ENCODE data around the gene SORCS2. TPM values are rescaled to one million over a fixed set of nuclear protein-coding genes. Genes with fewer than 3 reads are reported as not detected.

SORCS2 gene
- total RNA-seq, 1 experiment from 2014 or later = not detected

DNA sequence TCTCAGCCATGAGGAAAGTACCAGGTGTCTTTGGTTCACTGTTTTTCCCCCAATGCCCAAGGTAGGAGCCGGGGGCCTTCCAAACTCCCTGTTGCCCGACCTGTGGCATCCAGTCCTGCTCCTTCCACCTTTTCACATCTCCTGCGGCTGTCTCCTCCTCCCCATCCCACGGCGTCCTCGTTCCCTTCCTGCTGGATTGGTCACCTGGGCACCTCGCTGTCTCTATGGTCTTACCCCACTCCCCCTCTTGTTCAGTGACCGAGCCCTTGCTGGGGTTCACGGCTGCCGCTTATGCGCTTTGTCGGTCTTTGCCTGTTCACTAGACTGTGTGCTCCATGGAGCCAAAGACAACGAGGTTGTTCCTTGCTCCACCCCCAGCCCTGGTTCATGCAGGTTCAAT is 431.1 kb downstream of the SORCS2 start:
- Mint-ChIP-seq H3K27ac (ENCODE audit: unreplicated experiment) (no peak overlapping the region), H3K36me3 (ENCODE audit: insufficient read depth, unreplicated experiment) (no peaks in the 10 kb centered on the region), H3K4me1 (ENCODE audit: low read depth, unreplicated experiment) (no peaks in the 10 kb centered on the region), H3K9me3 (ENCODE audit: low read depth, unreplicated experiment) (no peaks in the 10 kb centered on the region), H3K27me3 (ENCODE audit: unreplicated experiment) (peaks cover 79% of the 10 kb centered on the region), H3K4me3 (ENCODE audit: low read depth, unreplicated experiment) (no peak overlapping the region)
- no peak for DNase-seq
- intact Hi-C loops (cut with micrococcal nuclease; ENCODE audit: unreplicated experiment) = no loop called here
- BruUV-seq (replicated peaks) = no TSS peak
- TF ChIP-seq, protein P1, sequence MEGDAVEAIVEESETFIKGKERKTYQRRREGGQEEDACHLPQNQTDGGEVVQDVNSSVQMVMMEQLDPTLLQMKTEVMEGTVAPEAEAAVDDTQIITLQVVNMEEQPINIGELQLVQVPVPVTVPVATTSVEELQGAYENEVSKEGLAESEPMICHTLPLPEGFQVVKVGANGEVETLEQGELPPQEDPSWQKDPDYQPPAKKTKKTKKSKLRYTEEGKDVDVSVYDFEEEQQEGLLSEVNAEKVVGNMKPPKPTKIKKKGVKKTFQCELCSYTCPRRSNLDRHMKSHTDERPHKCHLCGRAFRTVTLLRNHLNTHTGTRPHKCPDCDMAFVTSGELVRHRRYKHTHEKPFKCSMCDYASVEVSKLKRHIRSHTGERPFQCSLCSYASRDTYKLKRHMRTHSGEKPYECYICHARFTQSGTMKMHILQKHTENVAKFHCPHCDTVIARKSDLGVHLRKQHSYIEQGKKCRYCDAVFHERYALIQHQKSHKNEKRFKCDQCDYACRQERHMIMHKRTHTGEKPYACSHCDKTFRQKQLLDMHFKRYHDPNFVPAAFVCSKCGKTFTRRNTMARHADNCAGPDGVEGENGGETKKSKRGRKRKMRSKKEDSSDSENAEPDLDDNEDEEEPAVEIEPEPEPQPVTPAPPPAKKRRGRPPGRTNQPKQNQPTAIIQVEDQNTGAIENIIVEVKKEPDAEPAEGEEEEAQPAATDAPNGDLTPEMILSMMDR (IDR thresholded peaks at IDR 0.05; ENCODE audit: unreplicated experiment) = no peak
- CTCF ChIA-PET = no interaction called here

- no peak for DNase-seq
- no peaks in the 10 kb centered on the region for H3K36me3 Mint-ChIP-seq (ENCODE audit: insufficient read depth, unreplicated experiment)
- no TSS peak for BruUV-seq (replicated peaks)
- H3K27ac Mint-ChIP-seq (ENCODE audit: unreplicated experiment) = no peak overlapping the region
- TF ChIP-seq, protein P1 (IDR thresholded peaks at IDR 0.05; ENCODE audit: unreplicated experiment) = no peak
- H3K27me3 Mint-ChIP-seq (ENCODE audit: unreplicated experiment) = peaks cover 88% of the 10 kb centered on the region
- CTCF ChIA-PET = no interaction called here
- intact Hi-C loops (cut with micrococcal nuclease; ENCODE audit: unreplicated experiment) = no loop called here
- H3K9me3 Mint-ChIP-seq (ENCODE audit: low read depth, unreplicated experiment) = no peaks in the 10 kb centered on the region
- no peak overlapping the region for H3K4me3 Mint-ChIP-seq (ENCODE audit: low read depth, unreplicated experiment)
- no peaks in the 10 kb centered on the region for H3K4me1 Mint-ChIP-seq (ENCODE audit: low read depth, unreplicated experiment)
These were observed 432.1 kb downstream of the SORCS2 start for GRCh38 chr4:7624396-7624980.

DNA sequence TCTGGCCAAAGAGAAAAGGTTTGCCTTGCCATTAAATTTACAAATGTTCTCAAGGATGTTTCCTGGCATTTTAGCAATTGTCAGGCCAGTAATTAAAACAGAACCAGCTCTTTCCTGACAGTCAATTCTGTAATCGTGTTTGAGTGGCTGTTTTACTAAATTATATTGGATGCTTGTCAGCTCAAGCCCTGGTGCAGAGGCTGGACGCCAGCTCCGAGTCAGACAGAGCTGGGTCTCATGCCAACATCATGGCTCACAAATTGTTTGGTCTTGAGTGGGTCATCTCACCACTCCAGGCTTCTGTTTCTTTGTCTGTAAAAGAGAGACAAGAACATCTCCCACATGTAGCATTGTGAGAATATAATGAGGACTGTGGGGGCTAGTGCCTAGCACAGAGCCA is 432.7 kb downstream of the SORCS2 start:
- TF ChIP-seq, protein P1 (IDR thresholded peaks at IDR 0.05; ENCODE audit: unreplicated experiment) = no peak
- no TSS peak for BruUV-seq (replicated peaks)
- no peaks in the 10 kb centered on the region for H3K36me3 Mint-ChIP-seq (ENCODE audit: insufficient read depth, unreplicated experiment)
- H3K9me3 Mint-ChIP-seq (ENCODE audit: low read depth, unreplicated experiment) = no peaks in the 10 kb centered on the region
- no peak for DNase-seq
- CTCF ChIA-PET = no interaction called here
- H3K4me3 Mint-ChIP-seq (ENCODE audit: low read depth, unreplicated experiment) = no peak overlapping the region
- H3K27ac Mint-ChIP-seq (ENCODE audit: unreplicated experiment) = no peak overlapping the region
- peaks cover 88% of the 10 kb centered on the region for H3K27me3 Mint-ChIP-seq (ENCODE audit: unreplicated experiment)
- intact Hi-C loops (cut with micrococcal nuclease; ENCODE audit: unreplicated experiment) = no loop called here
- no peaks in the 10 kb centered on the region for H3K4me1 Mint-ChIP-seq (ENCODE audit: low read depth, unreplicated experiment)

GRCh38 chr4:7626531-7626930 is 434.2 kb downstream of the SORCS2 start:
- no peaks in the 10 kb centered on the region for H3K4me1 Mint-ChIP-seq (ENCODE audit: low read depth, unreplicated experiment)
- peaks cover 88% of the 10 kb centered on the region for H3K27me3 Mint-ChIP-seq (ENCODE audit: unreplicated experiment)
- no peaks in the 10 kb centered on the region for H3K9me3 Mint-ChIP-seq (ENCODE audit: low read depth, unreplicated experiment)
- CTCF ChIA-PET = no interaction called here
- H3K27ac Mint-ChIP-seq (ENCODE audit: unreplicated experiment) = no peak overlapping the region
- TF ChIP-seq, protein P1 (IDR thresholded peaks at IDR 0.05; ENCODE audit: unreplicated experiment) = no peak
- no peak overlapping the region for H3K4me3 Mint-ChIP-seq (ENCODE audit: low read depth, unreplicated experiment)
- no TSS peak for BruUV-seq (replicated peaks)
- no peak for DNase-seq
- no peaks in the 10 kb centered on the region for H3K36me3 Mint-ChIP-seq (ENCODE audit: insufficient read depth, unreplicated experiment)
- intact Hi-C loops (cut with micrococcal nuclease; ENCODE audit: unreplicated experiment) = no loop called here
